GM11168 (cell line): ENCODE measurements around the gene CAMSAP1.
"Not testable (repeated sequence)": the region's sequence is repeated elsewhere in the genome, so short reads cannot be mapped to it uniquely, and the experiment has no call there.

Source experiments
- in situ Hi-C: fragments of 300-500 bp; cut with MboI; formaldehyde crosslinking; loops from one replicate; pipeline ENCODE4 v1.12.0; 2022; ENCODE audit warnings: low sequenced_read_pairs; ENCODE audit not compliant: unreplicated experiment

CAMSAP1 gene

GRCh38 chr9:135920973-135921585 lies 13.7 kb upstream of the CAMSAP1 start:
- in situ Hi-C loops = no loop called here

- in situ Hi-C loops = no loop called here
Observed at GRCh38 chr9:135920256-135920930, 13.0 kb upstream of the CAMSAP1 start.

GRCh38 chr9:135919318-135919890 lies 12.1 kb upstream of the CAMSAP1 start:
- in situ Hi-C loops = no loop called here

- in situ Hi-C loops = not testable (repeated sequence)
Observed at GRCh38 chr9:135916227-135916626, 8.9 kb upstream of the CAMSAP1 start.

GRCh38 chr9:135914921-135915320 lies 7.6 kb upstream of the CAMSAP1 start:
- in situ Hi-C loops = no loop called here

GRCh38 chr9:135911233-135911632 lies 3.9 kb upstream of the CAMSAP1 start:
- in situ Hi-C loops = not testable (repeated sequence)

- in situ Hi-C loops = no loop called here
Observed at GRCh38 chr9:135910757-135911156, 3.4 kb upstream of the CAMSAP1 start.

GRCh38 chr9:135910216-135910615 lies 2.9 kb upstream of the CAMSAP1 start:
- in situ Hi-C loops = no loop called here

GRCh38 chr9:135909371-135909770 lies 2.0 kb upstream of the CAMSAP1 start:
- in situ Hi-C loops = no loop called here

GRCh38 chr9:135908754-135909204 lies 1.4 kb upstream of the CAMSAP1 start:
- in situ Hi-C loops = no loop called here

- in situ Hi-C loops = no loop called here
Observed at GRCh38 chr9:135908093-135908753, 877 bp upstream of the CAMSAP1 start.

GRCh38 chr9:135907006-135907430 lies 328 bp downstream of the CAMSAP1 start:
- in situ Hi-C loops = no loop called here

- in situ Hi-C loops = no loop called here
Observed at GRCh38 chr9:135906291-135907005, 898 bp downstream of the CAMSAP1 start.

GRCh38 chr9:135905380-135906258 lies 1.7 kb downstream of the CAMSAP1 start:
- in situ Hi-C loops = no loop called here

GRCh38 chr9:135903786-135904520 lies 3.4 kb downstream of the CAMSAP1 start:
- in situ Hi-C loops = no loop called here

- in situ Hi-C loops = no loop called here
Observed at GRCh38 chr9:135903358-135903656, 4.0 kb downstream of the CAMSAP1 start.

- in situ Hi-C loops = no loop called here
Observed at GRCh38 chr9:135902655-135903357, 4.5 kb downstream of the CAMSAP1 start.

- in situ Hi-C loops = no loop called here
Observed at GRCh38 chr9:135901826-135902225, 5.5 kb downstream of the CAMSAP1 start.
